ENCODE data around the gene TBCEL.

Gene TBCEL

GRCh38 chr11:121089566-121089965, 65.7 kb downstream of the TBCEL start:
- H3F3A ChIP-seq (ENCODE audit: insufficient read depth), result no peaks in the 10 kb centered on the region
- H3K27ac ChIP-seq (ENCODE audit: low read depth, low read length), result no peak overlapping the region
- no peaks in the 10 kb centered on the region for H3K9me3 ChIP-seq (ENCODE audit: insufficient read depth, low read length)
- no peak overlapping the region for H2AFZ ChIP-seq (ENCODE audit: low read depth, low read length, severe bottlenecking)
- H4K20me1 ChIP-seq (ENCODE audit: low read depth, low read length), result no peaks in the 10 kb centered on the region
- no peak overlapping the region for H3K4me3 ChIP-seq (ENCODE audit: insufficient read depth, low read length, poor library complexity, severe bottlenecking)
- TF ChIP-seq EZH2phosphoT487 (conservative IDR thresholded peaks at IDR 0.05; ENCODE audit: low read length) (no peak), CTCF (IDR thresholded peaks at IDR 0.05; ENCODE audit: insufficient read depth, low read length, poor library complexity, severe bottlenecking) (no peak)
- H3K9ac ChIP-seq (ENCODE audit: low read length), result no peak overlapping the region
- no peaks in the 10 kb centered on the region for H3K27me3 ChIP-seq (ENCODE audit: low read length)
- no peaks in the 10 kb centered on the region for H3K9me2 ChIP-seq (replicated peaks; ENCODE audit: insufficient read depth, low read length)
- H3K4me2 ChIP-seq (ENCODE audit: low read depth, low read length, poor library complexity, severe bottlenecking), result no peak overlapping the region
- no peaks in the 10 kb centered on the region for H3K79me2 ChIP-seq (ENCODE audit: insufficient read depth, low read length)
- H3K36me3 ChIP-seq (ENCODE audit: low read length), result 0 out of 2 replicates have a peak, but pooled peaks cover 2% of the 10 kb centered on the region

- Histone ChIP-seq H3K9me3 (ENCODE audit: insufficient read depth, low read length) (no peaks in the 10 kb centered on the region), H3K27ac (ENCODE audit: low read depth, low read length) (no peak overlapping the region), H3K9me2 (replicated peaks; ENCODE audit: insufficient read depth, low read length) (no peaks in the 10 kb centered on the region), H3K4me3 (ENCODE audit: insufficient read depth, low read length, poor library complexity, severe bottlenecking) (no peak overlapping the region), H2AFZ (ENCODE audit: low read depth, low read length, severe bottlenecking) (no peak overlapping the region), H4K20me1 (ENCODE audit: low read depth, low read length) (no peaks in the 10 kb centered on the region), H3F3A (ENCODE audit: insufficient read depth) (no peaks in the 10 kb centered on the region), H3K36me3 (ENCODE audit: low read length) (0 out of 2 replicates have a peak, but pooled peaks cover 2% of the 10 kb centered on the region), H3K79me2 (ENCODE audit: insufficient read depth, low read length) (no peaks in the 10 kb centered on the region), H3K27me3 (ENCODE audit: low read length) (no peaks in the 10 kb centered on the region), H3K4me2 (ENCODE audit: low read depth, low read length, poor library complexity, severe bottlenecking) (no peak overlapping the region), H3K9ac (ENCODE audit: low read length) (no peak overlapping the region)
- TF ChIP-seq EZH2phosphoT487 (conservative IDR thresholded peaks at IDR 0.05; ENCODE audit: low read length) (no peak), CTCF (IDR thresholded peaks at IDR 0.05; ENCODE audit: insufficient read depth, low read length, poor library complexity, severe bottlenecking) (no peak)
Measured at GRCh38 chr11:121090145-121090721, 66.3 kb downstream of the TBCEL start.

- H2AFZ ChIP-seq (ENCODE audit: low read depth, low read length, severe bottlenecking), result no peak overlapping the region
- H3K27me3 ChIP-seq (ENCODE audit: low read length), result no peaks in the 10 kb centered on the region
- H3F3A ChIP-seq (ENCODE audit: insufficient read depth), result no peaks in the 10 kb centered on the region
- H3K9me3 ChIP-seq (ENCODE audit: insufficient read depth, low read length), result no peaks in the 10 kb centered on the region
- H3K36me3 ChIP-seq (ENCODE audit: low read length), result 0 out of 2 replicates have a peak, but pooled peaks cover 2% of the 10 kb centered on the region
- H3K79me2 ChIP-seq (ENCODE audit: insufficient read depth, low read length), result no peaks in the 10 kb centered on the region
- H3K9me2 ChIP-seq (replicated peaks; ENCODE audit: insufficient read depth, low read length), result no peaks in the 10 kb centered on the region
- no peak overlapping the region for H3K4me2 ChIP-seq (ENCODE audit: low read depth, low read length, poor library complexity, severe bottlenecking)
- H3K9ac ChIP-seq (ENCODE audit: low read length), result no peak overlapping the region
- H4K20me1 ChIP-seq (ENCODE audit: low read depth, low read length), result no peaks in the 10 kb centered on the region
- TF ChIP-seq CTCF (IDR thresholded peaks at IDR 0.05; ENCODE audit: insufficient read depth, low read length, poor library complexity, severe bottlenecking) (no peak), EZH2phosphoT487 (conservative IDR thresholded peaks at IDR 0.05; ENCODE audit: low read length) (no peak)
- H3K4me3 ChIP-seq (ENCODE audit: insufficient read depth, low read length, poor library complexity, severe bottlenecking), result no peak overlapping the region
- no peak overlapping the region for H3K27ac ChIP-seq (ENCODE audit: low read depth, low read length)
Measured at GRCh38 chr11:121091492-121092152, 67.7 kb downstream of the TBCEL start.

All from SU-DHL-6 (cell line).